Neuron (in vitro differentiated cells): ENCODE data around the gene LGI2.

Experiments used
- H2AFZ ChIP-seq: one replicate; pipeline ENCODE4 v1.6.1; 2013; ENCODE audit warnings: low read depth, mild to moderate bottlenecking, inconsistent platforms, low read length, moderate library complexity
- H3K27me3 ChIP-seq: one replicate; pipeline ENCODE4 v1.6.1; 2013; ENCODE audit warnings: low read length; ENCODE audit not compliant: insufficient read depth
- H3K36me3 ChIP-seq: one replicate; pipeline ENCODE4 v1.6.1; 2013; ENCODE audit warnings: low read length; ENCODE audit not compliant: insufficient read depth
- H3K4me1 ChIP-seq: one replicate; pipeline ENCODE4 v1.6.1; 2013; ENCODE audit warnings: low read length; ENCODE audit not compliant: insufficient read depth
- H3K4me3 ChIP-seq: 2 replicates; pipeline ENCODE4 v1.5.1; 2013; ENCODE audit warnings: mild to moderate bottlenecking, low read length, moderate library complexity
- H3K9me3 ChIP-seq: one replicate; pipeline ENCODE4 v1.6.1; 2013; ENCODE audit warnings: low read length

The LGI2 gene

GRCh38 chr4:24979554-24979953, 51.2 kb downstream of the LGI2 start:
- H2AFZ ChIP-seq, result no peak overlapping the region
- no peaks in the 10 kb centered on the region for H3K36me3 ChIP-seq
- no peak overlapping the region for H3K4me3 ChIP-seq

GRCh38 chr4:24978291-24979075, 52.3 kb downstream of the LGI2 start:
- Histone ChIP-seq H3K4me3 (no peak overlapping the region), H3K27me3 (no peaks in the 10 kb centered on the region), H3K36me3 (no peaks in the 10 kb centered on the region), H3K4me1 (peaks cover 4% of the 10 kb centered on the region), H3K9me3 (no peaks in the 10 kb centered on the region), H2AFZ (no peak overlapping the region)

More at GRCh38 chr4:24979554-24979953, 51.2 kb downstream of the LGI2 start:
- Histone ChIP-seq H3K27me3 (no peaks in the 10 kb centered on the region), H3K4me1 (peaks cover 4% of the 10 kb centered on the region), H3K9me3 (no peaks in the 10 kb centered on the region)

- Histone ChIP-seq H2AFZ (no peak overlapping the region), H3K9me3 (no peaks in the 10 kb centered on the region), H3K27me3 (no peaks in the 10 kb centered on the region), H3K4me3 (no peak overlapping the region), H3K36me3 (no peaks in the 10 kb centered on the region), H3K4me1 (peaks cover 4% of the 10 kb centered on the region)
Measured at GRCh38 chr4:24975510-24975909, 55.2 kb downstream of the LGI2 start.

- no peaks in the 10 kb centered on the region for H3K36me3 ChIP-seq
- H3K4me1 ChIP-seq, result no peaks in the 10 kb centered on the region
- H3K27me3 ChIP-seq, result no peaks in the 10 kb centered on the region
- H3K9me3 ChIP-seq, result no peaks in the 10 kb centered on the region
- H3K4me3 ChIP-seq, result no peak overlapping the region
- no peak overlapping the region for H2AFZ ChIP-seq
Measured at GRCh38 chr4:24973747-24974601, 56.8 kb downstream of the LGI2 start.

- Histone ChIP-seq H2AFZ (no peak overlapping the region), H3K9me3 (no peaks in the 10 kb centered on the region), H3K27me3 (no peaks in the 10 kb centered on the region), H3K4me3 (no peak overlapping the region), H3K4me1 (no peaks in the 10 kb centered on the region), H3K36me3 (no peaks in the 10 kb centered on the region)
Measured at GRCh38 chr4:24973404-24973746, 57.4 kb downstream of the LGI2 start.

- Histone ChIP-seq H2AFZ (no peak overlapping the region), H3K36me3 (no peaks in the 10 kb centered on the region), H3K4me3 (no peak overlapping the region), H3K9me3 (no peaks in the 10 kb centered on the region), H3K27me3 (no peaks in the 10 kb centered on the region), H3K4me1 (no peaks in the 10 kb centered on the region)
Measured at GRCh38 chr4:24971192-24971591, 59.6 kb downstream of the LGI2 start.

- no peaks in the 10 kb centered on the region for H3K36me3 ChIP-seq
- no peaks in the 10 kb centered on the region for H3K4me1 ChIP-seq
- H3K4me3 ChIP-seq, result no peak overlapping the region
- H2AFZ ChIP-seq, result no peak overlapping the region
- H3K27me3 ChIP-seq, result no peaks in the 10 kb centered on the region
- H3K9me3 ChIP-seq, result peaks cover 4% of the 10 kb centered on the region
Measured at GRCh38 chr4:24970635-24971034, 60.1 kb downstream of the LGI2 start.

- no peaks in the 10 kb centered on the region for H3K4me1 ChIP-seq
- H3K27me3 ChIP-seq, result no peaks in the 10 kb centered on the region
- H3K9me3 ChIP-seq, result peaks cover 5% of the 10 kb centered on the region
- no peak overlapping the region for H2AFZ ChIP-seq
- H3K36me3 ChIP-seq, result no peaks in the 10 kb centered on the region
- no peak overlapping the region for H3K4me3 ChIP-seq
Measured at GRCh38 chr4:24970191-24970590, 60.6 kb downstream of the LGI2 start.

GRCh38 chr4:24969486-24969885, 61.3 kb downstream of the LGI2 start:
- Histone ChIP-seq H3K36me3 (no peaks in the 10 kb centered on the region), H3K4me3 (no peak overlapping the region), H3K4me1 (no peaks in the 10 kb centered on the region), H3K27me3 (no peaks in the 10 kb centered on the region), H2AFZ (no peak overlapping the region), H3K9me3 (peaks cover 5% of the 10 kb centered on the region)

GRCh38 chr4:24968992-24969391, 61.8 kb downstream of the LGI2 start:
- no peak overlapping the region for H2AFZ ChIP-seq
- H3K4me1 ChIP-seq, result no peaks in the 10 kb centered on the region
- peaks cover 5% of the 10 kb centered on the region for H3K9me3 ChIP-seq
- H3K36me3 ChIP-seq, result no peaks in the 10 kb centered on the region
- H3K4me3 ChIP-seq, result no peak overlapping the region
- H3K27me3 ChIP-seq, result no peaks in the 10 kb centered on the region

GRCh38 chr4:24968278-24968677, 62.5 kb downstream of the LGI2 start:
- Histone ChIP-seq H2AFZ (no peak overlapping the region), H3K4me3 (no peak overlapping the region), H3K4me1 (no peaks in the 10 kb centered on the region), H3K9me3 (peaks cover 5% of the 10 kb centered on the region), H3K27me3 (no peaks in the 10 kb centered on the region), H3K36me3 (no peaks in the 10 kb centered on the region)

GRCh38 chr4:24967346-24967745, 63.4 kb downstream of the LGI2 start:
- Histone ChIP-seq H2AFZ (no peak overlapping the region), H3K9me3 (peaks cover 5% of the 10 kb centered on the region), H3K27me3 (no peaks in the 10 kb centered on the region), H3K36me3 (no peaks in the 10 kb centered on the region), H3K4me3 (no peak overlapping the region), H3K4me1 (no peaks in the 10 kb centered on the region)

GRCh38 chr4:24966076-24966475, 64.7 kb downstream of the LGI2 start:
- Histone ChIP-seq H3K27me3 (no peaks in the 10 kb centered on the region), H3K9me3 (peaks cover 5% of the 10 kb centered on the region), H2AFZ (no peak overlapping the region), H3K36me3 (no peaks in the 10 kb centered on the region), H3K4me3 (no peak overlapping the region), H3K4me1 (no peaks in the 10 kb centered on the region)
